NCI-H1694 treated with DMSO at 0.1 percent for 48 hours (cell line): Measurements from ENCODE around the gene NFRKB.
"Not testable (repeated sequence)": the region's sequence is repeated elsewhere in the genome, so short reads cannot be mapped to it uniquely, and the experiment has no call there.

Source experiments
- DNase-seq: peaks from one replicate; lab custom pipeline; 2025; lab: John Stamatoyannopoulos, UW

NFRKB gene

GRCh38 chr11:129894278-129895125, 876 bp downstream of the NFRKB start:
- no peak for DNase-seq

- DNase-seq = no peak
Measured at GRCh38 chr11:129888451-129888850, 6.9 kb downstream of the NFRKB start.

- no peak for DNase-seq
Measured at GRCh38 chr11:129885381-129885780, 10.0 kb downstream of the NFRKB start.

- DNase-seq = no peak
Measured at GRCh38 chr11:129884581-129884980, 10.8 kb downstream of the NFRKB start.

- DNase-seq = no peak
Measured at GRCh38 chr11:129881570-129882170, 13.7 kb downstream of the NFRKB start.

- DNase-seq = no peak
Measured at GRCh38 chr11:129880311-129880710, 15.1 kb downstream of the NFRKB start.

- no peak for DNase-seq
Measured at GRCh38 chr11:129871914-129872313, 23.5 kb downstream of the NFRKB start.

GRCh38 chr11:129868626-129869025, 26.8 kb downstream of the NFRKB start:
- DNase-seq = not testable (repeated sequence)

- DNase-seq = no peak
Measured at GRCh38 chr11:129866311-129866710, 29.1 kb downstream of the NFRKB start.

GRCh38 chr11:129865701-129866100, 29.7 kb downstream of the NFRKB start:
- no peak for DNase-seq

GRCh38 chr11:129864811-129865210, 30.6 kb downstream of the NFRKB start:
- DNase-seq = no peak

- no peak for DNase-seq
Measured at GRCh38 chr11:129861702-129862522, 33.5 kb downstream of the NFRKB start.

GRCh38 chr11:129856036-129856435, 39.3 kb downstream of the NFRKB start:
- no peak for DNase-seq

GRCh38 chr11:129855086-129855485, 40.3 kb downstream of the NFRKB start:
- DNase-seq = no peak

- DNase-seq = no peak
Measured at GRCh38 chr11:129854232-129854805, 41.1 kb downstream of the NFRKB start.

GRCh38 chr11:129853518-129854231, 41.7 kb downstream of the NFRKB start:
- no peak for DNase-seq

- DNase-seq = no peak
Measured at GRCh38 chr11:129852125-129852740, 43.1 kb downstream of the NFRKB start.

- no peak for DNase-seq
Measured at GRCh38 chr11:129849447-129850130, 45.8 kb downstream of the NFRKB start.

GRCh38 chr11:129847361-129847760, 48.0 kb downstream of the NFRKB start:
- DNase-seq = not testable (repeated sequence)

- no peak for DNase-seq
Measured at GRCh38 chr11:129846508-129847335, 48.7 kb downstream of the NFRKB start.
